Astrocyte of the spinal cord (primary cell): Measurements from ENCODE around the gene PDZRN4.

Experiments used
- DNase-seq: peaks from one replicate; pipeline ENCODE4 v3.0.0; 2011; ENCODE audit warnings: low read depth, low spot score
- H3K4me3 ChIP-seq: 2 replicates; pipeline ENCODE4 v1.5.1; 2011; ENCODE audit warnings: low read depth, mild to moderate bottlenecking, low read length, moderate library complexity
- in situ Hi-C: cut with HindIII; loops from 2 replicates; pipeline ENCODE4 v1.10.0; 2017; ENCODE audit warnings: low sequenced_read_pairs
- TF ChIP-seq, protein P1 (sequence below): IDR thresholded peaks from 2 replicates; pipeline ENCODE4 v1.5.1; 2012; ENCODE audit warnings: low read depth, mild to moderate bottlenecking, low read length, inconsistent platforms

The PDZRN4 gene

GRCh38 chr12:41466802-41467201, 278.7 kb downstream of the PDZRN4 start:
- no peak overlapping the region for H3K4me3 ChIP-seq
- in situ Hi-C loops: no loop called here
- TF ChIP-seq, protein P1, sequence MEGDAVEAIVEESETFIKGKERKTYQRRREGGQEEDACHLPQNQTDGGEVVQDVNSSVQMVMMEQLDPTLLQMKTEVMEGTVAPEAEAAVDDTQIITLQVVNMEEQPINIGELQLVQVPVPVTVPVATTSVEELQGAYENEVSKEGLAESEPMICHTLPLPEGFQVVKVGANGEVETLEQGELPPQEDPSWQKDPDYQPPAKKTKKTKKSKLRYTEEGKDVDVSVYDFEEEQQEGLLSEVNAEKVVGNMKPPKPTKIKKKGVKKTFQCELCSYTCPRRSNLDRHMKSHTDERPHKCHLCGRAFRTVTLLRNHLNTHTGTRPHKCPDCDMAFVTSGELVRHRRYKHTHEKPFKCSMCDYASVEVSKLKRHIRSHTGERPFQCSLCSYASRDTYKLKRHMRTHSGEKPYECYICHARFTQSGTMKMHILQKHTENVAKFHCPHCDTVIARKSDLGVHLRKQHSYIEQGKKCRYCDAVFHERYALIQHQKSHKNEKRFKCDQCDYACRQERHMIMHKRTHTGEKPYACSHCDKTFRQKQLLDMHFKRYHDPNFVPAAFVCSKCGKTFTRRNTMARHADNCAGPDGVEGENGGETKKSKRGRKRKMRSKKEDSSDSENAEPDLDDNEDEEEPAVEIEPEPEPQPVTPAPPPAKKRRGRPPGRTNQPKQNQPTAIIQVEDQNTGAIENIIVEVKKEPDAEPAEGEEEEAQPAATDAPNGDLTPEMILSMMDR: no peak
- DNase-seq: no peak

- in situ Hi-C loops: no loop called here
- no peak for DNase-seq
- TF ChIP-seq, protein P1: no peak
- no peak overlapping the region for H3K4me3 ChIP-seq
These were observed 279.6 kb downstream of the PDZRN4 start for GRCh38 chr12:41467591-41468325.

DNA sequence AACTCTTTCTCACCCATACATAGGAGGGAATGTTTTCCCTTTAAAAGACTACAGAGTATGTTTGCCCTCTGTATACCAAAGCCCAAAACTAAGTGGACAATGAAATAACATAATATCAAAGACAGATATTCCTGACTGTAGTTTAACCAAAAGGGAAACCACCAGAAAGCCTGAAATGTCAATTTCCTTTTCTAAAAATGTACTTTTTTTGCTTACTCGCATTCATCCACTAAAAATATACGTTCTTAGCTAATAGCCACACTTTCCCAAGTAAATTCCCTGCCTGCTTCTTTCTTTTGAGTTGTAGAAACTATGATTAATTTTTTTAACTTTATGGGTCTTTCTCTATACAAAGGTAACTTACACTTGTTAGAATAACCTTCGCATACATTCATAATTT, 280.2 kb downstream of the PDZRN4 start:
- DNase-seq: no peak
- H3K4me3 ChIP-seq: no peak overlapping the region
- TF ChIP-seq, protein P1: no peak
- in situ Hi-C loops: no loop called here

DNA sequence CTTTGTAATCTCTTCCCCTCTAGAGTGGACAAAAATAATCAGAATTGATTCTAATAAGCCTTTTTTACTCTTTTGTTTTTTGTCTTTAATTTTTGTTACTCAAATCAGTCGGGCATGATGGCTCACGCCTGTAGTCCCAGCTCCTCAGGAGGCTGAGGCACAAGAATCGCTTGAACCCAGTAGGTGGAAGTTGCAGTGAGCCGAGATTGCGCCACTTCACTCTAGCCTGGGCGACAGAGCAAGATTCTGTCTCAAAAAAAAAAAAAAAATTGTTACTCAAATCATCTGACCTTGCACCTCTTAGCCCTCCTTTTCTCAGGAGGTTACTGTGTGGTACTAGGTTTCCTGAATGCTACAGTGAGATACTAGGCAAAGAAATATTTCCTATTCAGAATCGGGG, 280.6 kb downstream of the PDZRN4 start:
- in situ Hi-C loops: no loop called here
- H3K4me3 ChIP-seq: no peak overlapping the region
- TF ChIP-seq, protein P1: no peak
- no peak for DNase-seq

DNA sequence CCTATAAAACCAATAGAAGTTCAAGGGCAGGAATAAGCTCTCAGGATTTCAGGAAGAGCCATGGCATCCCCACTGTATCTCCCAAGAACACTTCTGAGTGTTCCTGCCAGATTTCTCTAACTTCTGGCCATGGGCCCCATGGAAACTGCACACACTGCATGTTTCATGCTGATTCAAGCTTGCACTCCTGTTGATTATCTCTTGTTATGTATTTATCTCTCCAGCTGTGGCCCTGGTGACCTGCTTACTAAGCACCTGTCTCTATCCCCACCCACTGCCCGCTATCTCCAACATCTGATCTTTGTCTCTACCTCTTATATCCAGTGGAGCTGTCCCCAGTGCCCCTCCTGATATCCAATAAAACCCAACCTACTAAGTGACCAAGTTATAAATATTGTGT, 285.3 kb downstream of the PDZRN4 start:
- TF ChIP-seq, protein P1: no peak
- in situ Hi-C loops: no loop called here

DNA sequence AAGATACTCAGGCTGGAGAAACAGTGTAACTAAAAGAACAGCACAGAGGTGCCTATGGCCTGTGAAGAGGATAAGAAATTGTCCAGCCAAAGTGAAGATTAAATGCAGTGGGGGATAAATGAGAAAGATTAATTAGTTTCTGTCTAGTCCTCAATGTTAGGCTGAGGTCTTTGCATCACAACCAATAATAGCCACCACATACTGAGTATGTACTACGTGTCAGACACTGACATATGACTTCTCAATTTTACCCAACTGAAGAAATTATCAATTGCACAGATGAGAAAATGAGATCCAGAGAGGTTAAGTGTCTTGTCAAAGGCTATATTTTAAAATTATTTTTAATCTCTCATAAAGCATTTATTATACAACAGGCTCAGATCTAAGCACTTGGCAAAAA, 285.9 kb downstream of the PDZRN4 start:
- DNase-seq: no peak
- TF ChIP-seq, protein P1: no peak
- no peak overlapping the region for H3K4me3 ChIP-seq
- in situ Hi-C loops: no loop called here

More for the DNA sequence above, 285.3 kb downstream of the PDZRN4 start:
- no peak overlapping the region for H3K4me3 ChIP-seq
- no peak for DNase-seq
